Measurements from ENCODE around the gene WNT5A.

- no peak for TF ChIP-seq CTCF (IDR thresholded peaks at IDR 0.05; ENCODE audit: poor library complexity, severe bottlenecking)
- TF ChIP-seq POLR2AphosphoS5 (IDR thresholded peaks at IDR 0.05), result no peak
- TF ChIP-seq EP300 (conservative IDR thresholded peaks at IDR 0.05; ENCODE audit: poor library complexity, severe bottlenecking), result no peak
- no peak for TF ChIP-seq REST (IDR thresholded peaks at IDR 0.05; ENCODE audit: borderline replicate concordance)
- no peak for TF ChIP-seq SMC3 (conservative IDR thresholded peaks at IDR 0.05; ENCODE audit: poor library complexity)
- no peak for TF ChIP-seq RAD21 (conservative IDR thresholded peaks at IDR 0.05)
- peak; percentile 64 for TF ChIP-seq EZH2 (IDR thresholded peaks at IDR 0.05; ENCODE audit: borderline replicate concordance, insufficient read depth, low read length, poor library complexity, severe bottlenecking)
Measured at GRCh38 chr3:55486101-55486856, 827 bp downstream of the WNT5A start.
